ENCODE data around the gene VPS52.

The VPS52 gene

DNA sequence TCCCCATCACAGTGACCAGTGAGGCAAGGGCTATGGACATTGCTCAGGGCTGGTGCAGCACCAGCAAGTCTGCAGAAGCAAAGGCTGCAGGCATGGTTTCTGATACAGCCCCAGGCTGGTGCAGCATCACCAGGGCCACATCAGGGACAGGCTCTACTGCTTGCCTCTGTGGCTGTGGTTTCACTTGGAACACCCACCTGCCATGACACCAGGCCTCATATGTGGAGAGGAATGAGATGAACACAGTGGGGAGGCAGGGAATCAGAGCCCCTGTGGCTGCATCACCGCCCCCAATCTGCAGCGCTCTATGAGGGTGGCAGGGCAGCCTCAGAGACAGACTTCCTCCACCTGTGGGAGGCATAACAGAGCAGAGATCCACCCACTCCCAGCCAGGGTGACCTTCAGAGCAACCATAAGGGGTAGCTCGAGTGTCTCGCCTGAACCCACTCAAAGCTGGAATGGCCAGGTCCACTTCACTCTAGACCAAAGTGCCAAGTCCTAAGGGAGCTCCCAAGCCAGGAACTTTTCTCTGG, 55.5 kb downstream of the VPS52 start:
- WGBS, 2 experiments (ENCODE audit: insufficient coverage in 2 of 2) = 91 to 100% methylated on average over 2 to 4 of the region's 4 CpGs
- H3K9me3 ChIP-seq (ENCODE audit: control insufficient read depth, low read length) = no peaks in the 10 kb centered on the region

DNA sequence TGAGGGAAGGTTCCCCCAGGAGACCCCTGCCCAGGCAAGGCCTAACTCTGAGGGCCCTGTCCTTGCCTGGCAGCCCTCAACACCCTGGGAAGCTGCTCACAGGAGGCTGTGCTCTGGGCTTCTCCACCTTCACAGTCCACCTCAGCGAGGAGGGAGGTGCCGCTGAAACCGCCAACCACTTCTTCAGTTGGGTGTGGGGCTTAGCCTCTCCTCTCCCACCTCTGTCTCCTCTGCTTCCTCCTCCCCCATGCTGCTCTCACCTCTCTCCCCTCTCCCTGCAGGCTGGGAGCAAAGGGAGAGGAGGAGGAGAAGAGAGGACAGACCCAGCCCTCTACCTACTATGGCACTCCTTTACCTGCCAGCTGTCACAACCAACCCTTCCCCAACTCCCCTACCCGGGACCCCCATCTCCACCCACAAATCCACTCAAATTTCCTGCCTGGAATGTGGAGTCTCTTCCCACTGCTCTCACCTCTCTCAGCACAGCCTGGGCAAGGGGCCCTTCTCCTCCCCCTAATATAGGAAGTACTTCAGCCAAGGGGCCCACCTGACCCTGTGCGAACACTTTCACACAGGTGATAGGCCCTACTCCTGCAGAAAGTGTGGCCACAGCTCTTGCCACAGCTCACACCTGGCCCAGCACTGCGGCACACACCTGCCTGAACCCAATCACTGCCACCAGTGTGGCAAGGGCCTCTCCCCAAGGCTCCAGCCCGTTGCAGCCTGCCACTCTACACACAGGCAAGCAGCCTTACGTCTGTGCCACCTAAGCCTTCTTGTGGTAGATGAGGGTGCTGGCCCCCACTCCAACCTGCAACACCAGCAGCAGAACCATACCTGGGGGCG, 56.2 kb downstream of the VPS52 start:
- no peak overlapping the region for H3K4me3 ChIP-seq (ENCODE audit: extremely low read depth, insufficient read depth, low read length, poor library complexity, severe bottlenecking)
- WGBS, 2 experiments (ENCODE audit: insufficient coverage in 2 of 2) = 76% methylated on average over 3 to 4 of the region's 9 CpGs
- H3K27ac ChIP-seq (ENCODE audit: low read depth, low read length, severe bottlenecking) = no peak overlapping the region
- H3K9me3 ChIP-seq (ENCODE audit: control insufficient read depth, low read length) = no peaks in the 10 kb centered on the region
- peaks cover 15% of the 10 kb centered on the region for H3K4me1 ChIP-seq (ENCODE audit: control insufficient read depth, insufficient read depth, low read length, poor library complexity, severe bottlenecking)
- peaks cover 18% of the 10 kb centered on the region for H3K36me3 ChIP-seq (ENCODE audit: control insufficient read depth, insufficient read depth, low read length)

More for the DNA sequence above, 55.5 kb downstream of the VPS52 start:
- no peak overlapping the region for H3K27ac ChIP-seq (ENCODE audit: low read depth, low read length, severe bottlenecking)
- H3K4me3 ChIP-seq (ENCODE audit: extremely low read depth, insufficient read depth, low read length, poor library complexity, severe bottlenecking) = no peak overlapping the region
- peaks cover 12% of the 10 kb centered on the region for H3K36me3 ChIP-seq (ENCODE audit: control insufficient read depth, insufficient read depth, low read length)
- H3K4me1 ChIP-seq (ENCODE audit: control insufficient read depth, insufficient read depth, low read length, poor library complexity, severe bottlenecking) = peaks cover 15% of the 10 kb centered on the region

DNA sequence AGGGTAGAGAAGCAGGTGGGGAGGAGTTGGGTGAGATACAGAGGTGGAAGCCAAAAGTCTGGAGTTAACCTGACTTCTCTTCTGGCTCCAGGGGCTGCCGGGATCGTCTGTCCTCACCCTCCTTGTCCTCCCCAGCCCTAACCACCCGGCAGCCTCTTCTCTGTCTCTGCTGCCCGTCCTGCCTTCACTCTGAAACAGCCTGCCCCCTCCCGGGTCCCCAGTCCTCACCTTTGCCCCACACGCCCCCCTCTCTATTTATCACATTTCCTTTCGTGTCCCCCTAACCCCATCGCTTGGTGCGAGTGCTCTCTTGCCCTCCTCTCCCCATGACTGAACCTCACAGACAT, 57.7 kb downstream of the VPS52 start:
- Histone ChIP-seq H3K4me3 (ENCODE audit: extremely low read depth, insufficient read depth, low read length, poor library complexity, severe bottlenecking) (peak overlapping the region; percentile 42), H3K9me3 (ENCODE audit: control insufficient read depth, low read length) (no peaks in the 10 kb centered on the region), H3K4me1 (ENCODE audit: control insufficient read depth, insufficient read depth, low read length, poor library complexity, severe bottlenecking) (peaks cover 15% of the 10 kb centered on the region), H3K36me3 (ENCODE audit: control insufficient read depth, insufficient read depth, low read length) (peaks cover 28% of the 10 kb centered on the region), H3K27ac (ENCODE audit: low read depth, low read length, severe bottlenecking) (no peak overlapping the region)
- 10 to 21% methylated on average over 3 to 7 of the region's 9 CpGs for WGBS, 2 experiments (ENCODE audit: insufficient coverage in 2 of 2)

DNA sequence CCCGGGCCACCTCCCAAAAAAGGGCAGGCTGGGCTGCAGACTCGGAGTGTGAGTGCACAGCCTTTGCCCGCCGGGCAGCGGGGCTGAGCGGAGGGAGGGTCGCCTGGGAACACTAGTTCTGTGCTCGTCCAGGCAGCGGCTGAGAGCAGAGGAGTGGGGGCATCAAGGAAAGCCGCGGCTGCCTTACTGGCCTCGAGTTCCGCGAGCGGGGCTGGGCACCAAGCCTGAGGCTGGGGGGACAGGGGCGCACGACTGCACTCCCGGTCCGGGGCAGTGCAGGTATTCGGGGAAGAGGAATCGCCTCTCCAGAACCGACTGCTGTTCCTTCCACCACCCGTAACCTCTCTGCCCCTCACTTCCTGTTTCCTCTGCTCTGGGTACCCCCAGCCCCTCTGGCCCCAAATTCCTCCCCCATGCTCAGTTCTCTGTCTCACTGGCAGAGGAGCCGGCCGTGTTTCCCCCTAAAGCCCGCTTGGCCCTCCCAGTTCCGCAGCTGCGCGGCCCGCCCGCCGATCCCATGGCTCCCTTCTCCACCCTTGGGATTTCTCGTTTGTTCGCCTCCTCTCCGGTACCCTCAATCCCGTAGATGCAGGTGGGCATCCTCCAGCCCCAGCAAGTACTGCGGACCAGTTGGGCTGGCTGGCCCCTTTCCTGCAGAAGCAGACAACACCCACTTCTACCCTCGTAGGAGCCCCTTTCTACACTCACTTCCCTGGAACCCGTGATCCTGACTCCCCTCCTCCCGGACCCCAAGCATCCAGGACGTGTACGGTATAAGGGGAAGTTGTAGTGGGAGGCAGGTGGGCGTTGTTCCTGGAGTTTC, 58.3 kb downstream of the VPS52 start:
- 0% methylated on average over 14 to 37 of the region's 43 CpGs for WGBS, 2 experiments (ENCODE audit: insufficient coverage in 2 of 2)
- Histone ChIP-seq H3K27ac (ENCODE audit: low read depth, low read length, severe bottlenecking) (no peak overlapping the region), H3K4me3 (ENCODE audit: extremely low read depth, insufficient read depth, low read length, poor library complexity, severe bottlenecking) (peak overlapping the region; percentile 42), H3K9me3 (ENCODE audit: control insufficient read depth, low read length) (no peaks in the 10 kb centered on the region), H3K36me3 (ENCODE audit: control insufficient read depth, insufficient read depth, low read length) (peaks cover 28% of the 10 kb centered on the region), H3K4me1 (ENCODE audit: control insufficient read depth, insufficient read depth, low read length, poor library complexity, severe bottlenecking) (peaks cover 15% of the 10 kb centered on the region)

DNA sequence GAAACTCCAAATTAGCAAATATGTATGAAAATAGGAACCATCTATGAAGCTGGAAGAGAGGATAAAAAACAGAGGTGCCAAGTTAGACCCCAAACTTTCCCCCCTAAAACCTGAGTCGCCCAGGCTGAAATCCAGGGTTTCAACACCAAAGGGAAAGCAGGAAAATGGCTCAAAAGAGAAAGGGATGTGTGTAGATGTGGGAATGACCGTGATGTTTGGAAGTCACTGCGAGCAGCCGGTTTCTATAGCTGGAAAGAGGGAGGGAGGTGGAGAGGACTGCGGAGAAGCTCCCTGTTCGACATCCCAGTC, 58.9 kb downstream of the VPS52 start:
- WGBS, 2 experiments (ENCODE audit: insufficient coverage in 2 of 2) = 3 to 8% methylated on average over 4 to 5 of the region's 6 CpGs
- peaks cover 15% of the 10 kb centered on the region for H3K4me1 ChIP-seq (ENCODE audit: control insufficient read depth, insufficient read depth, low read length, poor library complexity, severe bottlenecking)
- H3K27ac ChIP-seq (ENCODE audit: low read depth, low read length, severe bottlenecking) = no peak overlapping the region

DNA sequence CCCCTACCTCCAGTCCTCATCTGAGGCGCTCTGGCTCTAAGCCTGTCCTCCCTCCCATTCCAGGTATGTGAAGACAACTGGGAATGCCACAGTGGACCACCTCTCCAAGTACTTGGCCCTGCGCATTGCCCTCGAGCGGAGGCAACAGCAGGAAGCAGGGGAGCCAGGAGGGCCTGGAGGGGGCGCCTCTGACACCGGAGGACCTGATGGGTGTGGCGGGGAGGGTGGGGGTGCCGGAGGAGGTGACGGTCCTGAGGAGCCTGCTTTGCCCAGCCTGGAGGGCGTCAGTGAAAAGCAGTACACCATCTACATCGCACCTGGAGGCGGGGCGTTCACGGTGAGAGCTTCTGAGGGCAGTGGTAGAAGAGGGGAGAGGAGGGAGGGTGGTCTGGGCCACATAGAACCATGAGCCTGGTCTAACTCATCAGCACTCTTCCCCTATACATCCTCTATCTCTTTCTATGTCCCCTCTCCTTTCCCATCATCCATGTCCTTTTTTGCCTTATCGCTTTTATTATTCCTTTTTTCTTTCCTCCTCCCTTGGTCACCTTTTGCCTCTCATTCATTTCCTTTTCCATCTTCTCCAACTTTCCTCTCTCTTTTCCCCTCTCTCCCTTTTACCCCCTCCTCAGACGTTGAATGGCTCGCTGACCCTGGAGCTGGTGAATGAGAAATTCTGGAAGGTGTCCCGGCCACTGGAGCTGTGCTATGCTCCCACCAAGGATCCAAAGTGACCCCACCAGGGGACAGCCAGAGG, 59.8 kb downstream of the VPS52 start:
- Histone ChIP-seq H3K4me3 (ENCODE audit: extremely low read depth, insufficient read depth, low read length, poor library complexity, severe bottlenecking) (no peak overlapping the region), H3K9me3 (ENCODE audit: control insufficient read depth, low read length) (no peaks in the 10 kb centered on the region), H3K4me1 (ENCODE audit: control insufficient read depth, insufficient read depth, low read length, poor library complexity, severe bottlenecking) (peaks cover 17% of the 10 kb centered on the region), H3K27ac (ENCODE audit: low read depth, low read length, severe bottlenecking) (no peak overlapping the region), H3K36me3 (ENCODE audit: control insufficient read depth, insufficient read depth, low read length) (peaks cover 28% of the 10 kb centered on the region)
- 54 to 82% methylated on average over 5 to 12 of the region's 18 CpGs for WGBS, 2 experiments (ENCODE audit: insufficient coverage in 2 of 2)

More for the DNA sequence above, 58.9 kb downstream of the VPS52 start:
- peaks cover 28% of the 10 kb centered on the region for H3K36me3 ChIP-seq (ENCODE audit: control insufficient read depth, insufficient read depth, low read length)
- H3K9me3 ChIP-seq (ENCODE audit: control insufficient read depth, low read length) = no peaks in the 10 kb centered on the region
- peak overlapping the region; percentile 42 for H3K4me3 ChIP-seq (ENCODE audit: extremely low read depth, insufficient read depth, low read length, poor library complexity, severe bottlenecking)

DNA sequence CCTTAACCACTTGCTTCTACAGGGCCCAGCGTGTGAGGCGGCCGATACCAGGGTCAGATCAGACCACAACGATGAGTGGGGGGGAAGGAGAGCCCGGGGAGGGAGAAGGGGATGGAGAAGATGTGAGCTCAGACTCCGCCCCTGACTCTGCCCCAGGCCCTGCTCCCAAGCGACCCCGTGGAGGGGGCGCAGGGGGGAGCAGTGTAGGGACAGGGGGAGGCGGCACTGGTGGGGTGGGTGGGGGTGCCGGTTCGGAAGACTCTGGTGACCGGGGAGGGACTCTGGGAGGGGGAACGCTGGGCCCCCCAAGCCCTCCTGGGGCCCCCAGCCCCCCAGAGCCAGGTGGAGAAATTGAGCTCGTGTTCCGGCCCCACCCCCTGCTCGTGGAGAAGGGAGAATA, 60.5 kb downstream of the VPS52 start:
- Histone ChIP-seq H3K4me3 (ENCODE audit: extremely low read depth, insufficient read depth, low read length, poor library complexity, severe bottlenecking) (no peak overlapping the region), H3K9me3 (ENCODE audit: control insufficient read depth, low read length) (no peaks in the 10 kb centered on the region), H3K4me1 (ENCODE audit: control insufficient read depth, insufficient read depth, low read length, poor library complexity, severe bottlenecking) (peaks cover 24% of the 10 kb centered on the region), H3K27ac (ENCODE audit: low read depth, low read length, severe bottlenecking) (no peak overlapping the region), H3K36me3 (ENCODE audit: control insufficient read depth, insufficient read depth, low read length) (peaks cover 28% of the 10 kb centered on the region)
- 89 to 100% methylated on average over 2 to 7 of the region's 17 CpGs for WGBS, 2 experiments (ENCODE audit: insufficient coverage in 2 of 2)

DNA sequence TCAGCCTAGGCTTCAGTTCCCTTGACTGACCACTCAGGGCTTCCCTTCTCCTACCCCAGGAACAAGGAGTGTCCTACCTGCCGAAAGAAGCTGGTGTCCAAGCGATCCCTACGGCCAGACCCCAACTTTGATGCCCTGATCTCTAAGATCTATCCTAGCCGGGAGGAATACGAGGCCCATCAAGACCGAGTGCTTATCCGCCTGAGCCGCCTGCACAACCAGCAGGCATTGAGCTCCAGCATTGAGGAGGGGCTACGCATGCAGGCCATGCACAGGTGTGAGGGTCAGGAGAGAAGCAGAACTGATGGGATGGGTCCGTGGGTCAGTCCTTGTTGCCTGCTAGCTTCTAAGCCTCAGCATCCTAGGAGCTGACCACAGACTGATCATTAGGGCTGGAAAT, 61.8 kb downstream of the VPS52 start:
- 92 to 97% methylated on average over 7 to 9 of the region's 10 CpGs for WGBS, 2 experiments (ENCODE audit: insufficient coverage in 2 of 2)
- H3K4me1 ChIP-seq (ENCODE audit: control insufficient read depth, insufficient read depth, low read length, poor library complexity, severe bottlenecking) = peaks cover 37% of the 10 kb centered on the region

DNA sequence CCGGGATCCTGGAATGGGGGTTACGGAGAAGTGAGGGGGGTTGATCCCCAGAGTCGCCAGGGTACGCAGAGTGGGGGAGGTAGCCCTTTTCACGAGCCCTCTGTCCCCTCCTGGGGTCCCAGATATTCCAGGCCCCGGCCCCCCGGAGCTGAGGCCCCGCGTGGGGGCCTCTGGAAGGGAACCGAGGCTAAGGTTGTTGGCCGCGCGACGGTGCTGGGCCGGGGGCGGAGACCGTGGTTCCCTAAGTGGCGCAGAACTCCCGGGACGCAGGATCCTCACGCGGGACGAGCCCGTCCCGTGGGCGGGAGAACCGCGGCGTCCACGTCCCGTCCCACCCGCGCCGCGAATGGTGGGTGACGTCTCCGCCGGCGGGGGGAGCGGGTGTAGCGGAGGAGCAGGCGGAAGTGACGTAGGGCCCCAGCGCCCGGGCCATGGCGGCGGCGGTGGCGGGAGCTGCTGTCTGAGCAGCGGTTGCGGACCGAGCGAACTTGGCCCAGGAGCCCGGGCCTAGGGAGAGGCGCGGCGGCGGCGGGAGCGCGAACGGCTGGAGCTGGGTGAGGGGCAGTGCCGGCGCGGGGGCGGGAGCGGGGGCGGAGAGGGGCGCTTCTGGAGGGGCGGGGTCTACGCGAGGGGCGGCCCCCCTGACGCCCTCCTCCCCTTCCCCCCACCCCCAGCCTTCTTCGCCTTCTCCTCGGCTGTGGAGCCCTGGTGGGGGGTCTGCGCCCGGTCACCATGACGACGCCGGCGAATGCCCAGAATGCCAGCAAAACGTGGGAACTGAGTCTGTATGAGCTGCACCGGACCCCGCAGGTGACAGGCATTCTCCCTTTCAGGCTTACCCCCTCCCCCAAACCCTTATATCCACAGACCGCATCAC, 63.3 kb downstream of the VPS52 start, which contains the start of gene RING1:
Gene RING1, plus strand, starts transcription at position 410 of the 877 bp plus-strand sequence. Its CDS starts 323 bp downstream, at position 733.
- Histone ChIP-seq H3K9me3 (ENCODE audit: control insufficient read depth, low read length) (no peaks in the 10 kb centered on the region), H3K4me1 (ENCODE audit: control insufficient read depth, insufficient read depth, low read length, poor library complexity, severe bottlenecking) (peaks cover 29% of the 10 kb centered on the region), H3K4me3 (ENCODE audit: extremely low read depth, insufficient read depth, low read length, poor library complexity, severe bottlenecking) (peak within 1 kb of the TSS; percentile 90), H3K27ac (ENCODE audit: low read depth, low read length, severe bottlenecking) (peak within 1 kb of the TSS; percentile 87), H3K36me3 (ENCODE audit: control insufficient read depth, insufficient read depth, low read length) (peaks cover 38% of the 10 kb centered on the region)
- WGBS, 2 experiments (ENCODE audit: insufficient coverage in 2 of 2) = 0% methylated on average over 36 to 51 of the region's 86 CpGs

More for the DNA sequence above, 61.8 kb downstream of the VPS52 start:
- H3K27ac ChIP-seq (ENCODE audit: low read depth, low read length, severe bottlenecking) = no peak overlapping the region
- H3K36me3 ChIP-seq (ENCODE audit: control insufficient read depth, insufficient read depth, low read length) = peaks cover 28% of the 10 kb centered on the region
- H3K4me3 ChIP-seq (ENCODE audit: extremely low read depth, insufficient read depth, low read length, poor library complexity, severe bottlenecking) = no peak overlapping the region
- no peaks in the 10 kb centered on the region for H3K9me3 ChIP-seq (ENCODE audit: control insufficient read depth, low read length)
